Measurements from ENCODE around the gene ELL2.

ELL2 gene

GRCh38 chr5:95961617-95962474 is at the start of gene ELL2:
TSS of gene ELL2 (minus strand) at chr5:95961851. CDS start at chr5:95961721, 130 bp downstream.
- peak within 1 kb of the TSS; percentile 92 for H3K9ac ChIP-seq (ENCODE audit: low read length)
- H3K27me3 ChIP-seq (ENCODE audit: control insufficient read depth, insufficient read depth, low read length), result no peaks in the 10 kb centered on the region
- H3K4me3 ChIP-seq (ENCODE audit: low read length), result peak within 1 kb of the TSS; percentile 92
- H3K4me1 ChIP-seq (ENCODE audit: control insufficient read depth, insufficient read depth, low read length), result peaks cover 7% of the 10 kb centered on the region
- peak within 1 kb of the TSS; percentile 95 for H3K27ac ChIP-seq (ENCODE audit: low read depth, low read length)
- no peaks in the 10 kb centered on the region for H3K36me3 ChIP-seq (ENCODE audit: control insufficient read depth, insufficient read depth, low read length)

- no peak overlapping the region for H3K9ac ChIP-seq (ENCODE audit: low read length)
- H3K27me3 ChIP-seq (ENCODE audit: control insufficient read depth, insufficient read depth, low read length), result no peaks in the 10 kb centered on the region
- no peak overlapping the region for H3K27ac ChIP-seq (ENCODE audit: low read depth, low read length)
- H3K4me3 ChIP-seq (ENCODE audit: low read length), result no peak overlapping the region
- H3K36me3 ChIP-seq (ENCODE audit: control insufficient read depth, insufficient read depth, low read length), result no peaks in the 10 kb centered on the region
- no peaks in the 10 kb centered on the region for H3K4me1 ChIP-seq (ENCODE audit: control insufficient read depth, insufficient read depth, low read length)
Measured at GRCh38 chr5:96008987-96009647, 47.5 kb upstream of the ELL2 start.

DNA sequence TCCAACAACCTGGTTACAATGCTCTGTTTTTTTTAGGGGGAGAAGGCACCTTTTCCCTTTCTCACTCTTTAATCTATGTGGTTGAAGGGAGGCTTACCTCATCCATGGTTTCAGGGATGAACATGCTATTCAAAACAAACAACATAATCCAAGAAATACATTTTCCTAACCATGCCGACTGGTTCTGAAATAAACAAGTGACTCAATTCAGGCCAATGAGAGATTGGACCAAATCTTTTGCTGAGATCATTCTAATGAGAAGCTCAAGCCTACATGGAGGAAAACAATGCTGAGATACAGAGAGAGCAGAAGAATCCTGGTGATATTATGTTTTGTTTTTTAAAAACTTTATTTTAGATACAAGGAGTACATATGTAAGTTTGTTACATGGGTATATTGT is 46.8 kb upstream of the ELL2 start:
- Histone ChIP-seq H3K4me1 (ENCODE audit: control insufficient read depth, insufficient read depth, low read length) (no peaks in the 10 kb centered on the region), H3K4me3 (ENCODE audit: low read length) (no peak overlapping the region), H3K27me3 (ENCODE audit: control insufficient read depth, insufficient read depth, low read length) (no peaks in the 10 kb centered on the region), H3K27ac (ENCODE audit: low read depth, low read length) (no peak overlapping the region), H3K9ac (ENCODE audit: low read length) (no peak overlapping the region), H3K36me3 (ENCODE audit: control insufficient read depth, insufficient read depth, low read length) (no peaks in the 10 kb centered on the region)

DNA sequence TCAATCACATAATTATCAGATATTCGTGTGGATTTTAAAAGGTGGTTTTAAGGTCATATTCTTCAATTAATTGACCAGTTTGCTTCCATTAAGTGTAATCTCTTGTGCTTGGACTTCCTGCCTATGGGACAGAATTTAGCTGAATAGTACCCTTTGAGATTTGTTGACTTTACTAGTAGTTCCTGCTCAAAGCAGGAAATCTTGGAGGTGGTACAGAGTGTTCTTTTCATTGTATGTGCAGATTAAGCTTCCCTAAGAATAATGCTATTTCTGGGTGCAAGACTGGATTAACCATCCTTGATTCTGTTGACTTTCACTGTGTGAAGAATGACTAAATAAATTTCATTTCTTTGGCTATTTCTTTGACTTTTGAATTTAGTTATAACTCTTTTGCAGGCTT is 45.4 kb upstream of the ELL2 start:
- Histone ChIP-seq H3K4me1 (ENCODE audit: control insufficient read depth, insufficient read depth, low read length) (no peaks in the 10 kb centered on the region), H3K36me3 (ENCODE audit: control insufficient read depth, insufficient read depth, low read length) (no peaks in the 10 kb centered on the region), H3K9ac (ENCODE audit: low read length) (no peak overlapping the region), H3K27me3 (ENCODE audit: control insufficient read depth, insufficient read depth, low read length) (no peaks in the 10 kb centered on the region), H3K4me3 (ENCODE audit: low read length) (no peak overlapping the region), H3K27ac (ENCODE audit: low read depth, low read length) (no peak overlapping the region)

DNA sequence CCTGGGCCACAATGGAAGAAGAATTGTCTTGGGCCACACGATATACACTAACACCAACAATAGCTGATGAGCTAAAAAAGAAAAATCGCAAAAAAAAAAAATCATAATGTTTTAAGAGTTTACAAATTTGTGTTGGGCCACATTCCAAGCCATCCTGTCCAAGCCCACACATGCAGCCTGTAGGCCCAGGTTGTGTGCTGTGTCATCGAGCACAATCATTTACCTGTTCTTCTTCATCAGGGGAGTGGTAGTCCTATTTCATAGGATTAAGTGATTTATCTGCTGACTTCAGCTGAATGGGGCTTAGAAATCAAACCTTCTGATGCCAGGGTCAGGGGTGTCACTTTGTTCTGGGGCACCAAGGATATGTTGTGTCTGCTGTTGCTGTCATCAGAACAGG is 44.6 kb upstream of the ELL2 start:
- H3K9ac ChIP-seq (ENCODE audit: low read length), result no peak overlapping the region
- no peak overlapping the region for H3K4me3 ChIP-seq (ENCODE audit: low read length)
- no peaks in the 10 kb centered on the region for H3K36me3 ChIP-seq (ENCODE audit: control insufficient read depth, insufficient read depth, low read length)
- H3K27me3 ChIP-seq (ENCODE audit: control insufficient read depth, insufficient read depth, low read length), result no peaks in the 10 kb centered on the region
- H3K27ac ChIP-seq (ENCODE audit: low read depth, low read length), result no peak overlapping the region
- H3K4me1 ChIP-seq (ENCODE audit: control insufficient read depth, insufficient read depth, low read length), result no peaks in the 10 kb centered on the region

DNA sequence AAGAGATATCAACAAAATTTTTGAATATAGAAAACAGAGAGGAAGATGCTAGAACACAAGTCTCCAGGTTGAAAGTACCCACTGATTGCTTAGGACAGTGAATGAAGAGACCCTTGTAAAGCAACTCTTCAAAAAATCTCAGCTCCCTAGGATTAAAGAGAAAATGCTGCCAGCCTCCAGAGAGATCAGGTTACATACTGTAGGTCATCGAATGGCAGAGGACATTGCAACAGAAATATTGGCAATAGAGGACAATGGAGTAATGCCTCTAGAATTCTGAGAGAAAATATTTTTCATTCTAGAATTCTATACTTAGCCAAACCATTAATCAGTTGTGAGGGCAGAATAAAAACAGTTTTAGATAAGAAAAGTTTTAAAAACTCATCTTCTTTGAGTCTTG is 43.1 kb upstream of the ELL2 start:
- H3K36me3 ChIP-seq (ENCODE audit: control insufficient read depth, insufficient read depth, low read length), result no peaks in the 10 kb centered on the region
- no peak overlapping the region for H3K27ac ChIP-seq (ENCODE audit: low read depth, low read length)
- H3K9ac ChIP-seq (ENCODE audit: low read length), result no peak overlapping the region
- H3K27me3 ChIP-seq (ENCODE audit: control insufficient read depth, insufficient read depth, low read length), result no peaks in the 10 kb centered on the region
- H3K4me3 ChIP-seq (ENCODE audit: low read length), result no peak overlapping the region
- no peaks in the 10 kb centered on the region for H3K4me1 ChIP-seq (ENCODE audit: control insufficient read depth, insufficient read depth, low read length)

GRCh38 chr5:96004087-96004486 is 42.4 kb upstream of the ELL2 start:
- no peak overlapping the region for H3K4me3 ChIP-seq (ENCODE audit: low read length)
- no peak overlapping the region for H3K27ac ChIP-seq (ENCODE audit: low read depth, low read length)
- no peaks in the 10 kb centered on the region for H3K36me3 ChIP-seq (ENCODE audit: control insufficient read depth, insufficient read depth, low read length)
- no peaks in the 10 kb centered on the region for H3K27me3 ChIP-seq (ENCODE audit: control insufficient read depth, insufficient read depth, low read length)
- no peaks in the 10 kb centered on the region for H3K4me1 ChIP-seq (ENCODE audit: control insufficient read depth, insufficient read depth, low read length)
- H3K9ac ChIP-seq (ENCODE audit: low read length), result no peak overlapping the region

DNA sequence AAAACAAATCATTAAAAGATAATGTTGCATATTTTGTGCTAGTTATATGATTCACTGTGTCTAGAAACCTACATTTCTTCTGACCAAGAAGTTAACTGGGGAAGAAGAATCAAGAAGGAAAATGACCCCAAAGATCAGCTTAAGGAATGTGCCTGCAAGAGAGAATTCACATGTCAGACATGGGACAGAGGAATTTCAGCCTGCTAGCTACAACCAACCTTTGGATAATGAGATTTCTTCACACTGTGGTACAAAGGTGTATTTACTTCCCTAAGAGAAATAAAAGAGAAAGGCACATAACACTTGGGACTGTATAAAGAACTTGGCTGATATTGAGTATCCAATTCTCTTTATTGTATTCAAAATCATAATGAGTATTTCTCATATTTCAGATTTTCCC is 39.6 kb upstream of the ELL2 start:
- Histone ChIP-seq H3K36me3 (ENCODE audit: control insufficient read depth, insufficient read depth, low read length) (no peaks in the 10 kb centered on the region), H3K9ac (ENCODE audit: low read length) (no peak overlapping the region), H3K27me3 (ENCODE audit: control insufficient read depth, insufficient read depth, low read length) (no peaks in the 10 kb centered on the region), H3K27ac (ENCODE audit: low read depth, low read length) (no peak overlapping the region), H3K4me3 (ENCODE audit: low read length) (no peak overlapping the region), H3K4me1 (ENCODE audit: control insufficient read depth, insufficient read depth, low read length) (no peaks in the 10 kb centered on the region)

GRCh38 chr5:96000308-96000707 is 38.7 kb upstream of the ELL2 start:
- Histone ChIP-seq H3K4me1 (ENCODE audit: control insufficient read depth, insufficient read depth, low read length) (no peaks in the 10 kb centered on the region), H3K9ac (ENCODE audit: low read length) (no peak overlapping the region), H3K36me3 (ENCODE audit: control insufficient read depth, insufficient read depth, low read length) (no peaks in the 10 kb centered on the region), H3K4me3 (ENCODE audit: low read length) (no peak overlapping the region), H3K27me3 (ENCODE audit: control insufficient read depth, insufficient read depth, low read length) (no peaks in the 10 kb centered on the region), H3K27ac (ENCODE audit: low read depth, low read length) (no peak overlapping the region)

DNA sequence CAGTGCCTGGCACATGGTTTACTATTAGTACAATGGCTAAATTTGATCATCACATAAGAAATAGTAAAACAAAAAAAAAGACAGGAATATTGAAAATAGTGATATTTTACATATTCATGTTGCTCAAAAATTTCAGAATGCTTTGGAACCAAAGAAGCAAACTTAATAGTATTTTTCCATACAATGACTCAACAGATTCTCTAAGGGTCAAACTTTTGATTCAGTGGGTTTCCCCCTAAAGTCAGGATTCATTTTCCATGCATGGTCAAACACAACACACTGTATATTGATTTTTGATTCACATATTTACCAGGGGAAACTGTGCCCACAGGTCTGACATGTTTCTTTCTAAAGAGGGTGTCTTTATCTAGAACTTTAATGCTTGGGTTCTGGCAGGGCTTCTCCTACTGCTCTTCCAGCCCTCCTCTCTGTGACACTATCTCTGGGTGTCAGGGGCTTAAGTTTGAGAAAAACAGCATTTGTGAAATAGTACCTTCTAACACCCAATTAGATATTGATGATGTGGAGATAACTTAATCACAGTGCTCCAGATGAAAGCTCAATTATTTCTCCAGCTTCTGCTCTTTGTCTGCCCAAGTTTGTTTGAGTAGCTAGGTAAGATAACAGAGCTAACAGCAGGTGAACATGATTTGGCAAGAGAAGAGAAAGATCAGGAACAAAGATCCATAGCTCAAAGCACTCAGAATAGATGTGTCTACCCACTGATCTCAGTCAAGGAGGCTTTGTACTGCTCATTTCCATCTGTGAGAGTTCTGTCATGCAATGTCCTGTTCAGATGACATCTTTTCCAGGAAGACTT is 35.5 kb upstream of the ELL2 start:
- Histone ChIP-seq H3K4me3 (ENCODE audit: low read length) (no peak overlapping the region), H3K4me1 (ENCODE audit: control insufficient read depth, insufficient read depth, low read length) (no peaks in the 10 kb centered on the region), H3K9ac (ENCODE audit: low read length) (no peak overlapping the region), H3K27ac (ENCODE audit: low read depth, low read length) (no peak overlapping the region), H3K36me3 (ENCODE audit: control insufficient read depth, insufficient read depth, low read length) (no peaks in the 10 kb centered on the region), H3K27me3 (ENCODE audit: control insufficient read depth, insufficient read depth, low read length) (no peaks in the 10 kb centered on the region)

- H3K27me3 ChIP-seq (ENCODE audit: control insufficient read depth, insufficient read depth, low read length), result no peaks in the 10 kb centered on the region
- no peaks in the 10 kb centered on the region for H3K4me1 ChIP-seq (ENCODE audit: control insufficient read depth, insufficient read depth, low read length)
- no peak overlapping the region for H3K27ac ChIP-seq (ENCODE audit: low read depth, low read length)
- H3K36me3 ChIP-seq (ENCODE audit: control insufficient read depth, insufficient read depth, low read length), result no peaks in the 10 kb centered on the region
- no peak overlapping the region for H3K9ac ChIP-seq (ENCODE audit: low read length)
- H3K4me3 ChIP-seq (ENCODE audit: low read length), result no peak overlapping the region
Measured at GRCh38 chr5:95995962-95996489, 34.4 kb upstream of the ELL2 start.

GRCh38 chr5:95993776-95994175 is 32.1 kb upstream of the ELL2 start:
- Histone ChIP-seq H3K27me3 (ENCODE audit: control insufficient read depth, insufficient read depth, low read length) (no peaks in the 10 kb centered on the region), H3K9ac (ENCODE audit: low read length) (no peak overlapping the region), H3K36me3 (ENCODE audit: control insufficient read depth, insufficient read depth, low read length) (no peaks in the 10 kb centered on the region), H3K4me3 (ENCODE audit: low read length) (no peak overlapping the region), H3K27ac (ENCODE audit: low read depth, low read length) (no peak overlapping the region), H3K4me1 (ENCODE audit: control insufficient read depth, insufficient read depth, low read length) (no peaks in the 10 kb centered on the region)

Measured in rectal smooth muscle tissue (tissue), 1 donor.